ENCODE data around the gene ANKS3.

- no peak for TF ChIP-seq USF2 (IDR thresholded peaks at IDR 0.05; ENCODE audit: low read length)
- TF ChIP-seq NRF1 (IDR thresholded peaks at IDR 0.05; ENCODE audit: low read depth, low read length): no peak
- TF ChIP-seq EZH2 (IDR thresholded peaks at IDR 0.05; ENCODE audit: low read depth, low read length, severe bottlenecking): no peak
- no peak for TF ChIP-seq ZNF274 (IDR thresholded peaks at IDR 0.05; ENCODE audit: borderline replicate concordance, extremely low read depth, low read length)
- TF ChIP-seq POLR2A (IDR thresholded peaks at IDR 0.05; ENCODE audit: control extremely low read depth in 1 of 2, low read depth in 2 of 2, low read length in 2 of 2): no peak
- TF ChIP-seq ATF2 (IDR thresholded peaks at IDR 0.05; ENCODE audit: low read length): no peak
- no peak for TF ChIP-seq MAX (IDR thresholded peaks at IDR 0.05)
- no peak for TF ChIP-seq CTCF (IDR thresholded peaks at IDR 0.05; ENCODE audit: control extremely low read depth in 1 of 3, insufficient read depth in 1 of 3, low read depth in 1 of 3, low read length in 3 of 3)
- TF ChIP-seq YY1 (IDR thresholded peaks at IDR 0.05; ENCODE audit: low read depth, low read length): no peak
- TF ChIP-seq JUND (IDR thresholded peaks at IDR 0.05; ENCODE audit: low read length): no peak
Measured at GRCh38 chr16:4654964-4655590, 79.0 kb downstream of the ANKS3 start.

Measured in H1 (cell line).